HTR-8/SVneo (cell line): ENCODE measurements around the gene MYO15B.

Source experiments
- DNase-seq: peaks from one replicate; pipeline ENCODE4 v3.0.0; 2011; ENCODE audit warnings: low spot score, mixed read lengths; ENCODE audit not compliant: insufficient read length
- FAIRE-seq: peaks from 2 replicates; lab custom pipeline; 2011; peaks lifted over from hg19 to GRCh38; lab: Jason Lieb, UNC

Gene MYO15B

DNA sequence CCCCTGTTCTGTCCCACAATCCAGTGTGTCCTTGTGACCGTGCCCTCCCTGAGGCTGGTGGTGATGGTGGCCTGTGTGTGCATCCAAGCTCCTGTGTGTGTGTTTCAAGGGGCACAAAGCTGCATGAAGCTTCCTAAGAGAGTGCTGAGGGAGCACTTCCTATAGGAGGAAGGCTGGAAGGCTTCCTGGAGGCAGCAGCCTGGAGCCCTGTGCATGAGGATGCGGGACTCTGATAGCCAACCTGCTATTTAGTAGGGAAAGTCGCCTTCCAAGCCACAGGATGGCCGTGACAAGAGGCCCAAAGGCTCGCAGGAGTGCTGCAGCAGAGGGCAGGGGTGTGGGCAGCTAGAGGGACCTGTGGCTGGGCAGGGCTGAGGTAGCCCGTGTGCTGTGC, 8.3 kb downstream of the MYO15B start:
- no peak for FAIRE-seq
- DNase-seq = no peak

DNA sequence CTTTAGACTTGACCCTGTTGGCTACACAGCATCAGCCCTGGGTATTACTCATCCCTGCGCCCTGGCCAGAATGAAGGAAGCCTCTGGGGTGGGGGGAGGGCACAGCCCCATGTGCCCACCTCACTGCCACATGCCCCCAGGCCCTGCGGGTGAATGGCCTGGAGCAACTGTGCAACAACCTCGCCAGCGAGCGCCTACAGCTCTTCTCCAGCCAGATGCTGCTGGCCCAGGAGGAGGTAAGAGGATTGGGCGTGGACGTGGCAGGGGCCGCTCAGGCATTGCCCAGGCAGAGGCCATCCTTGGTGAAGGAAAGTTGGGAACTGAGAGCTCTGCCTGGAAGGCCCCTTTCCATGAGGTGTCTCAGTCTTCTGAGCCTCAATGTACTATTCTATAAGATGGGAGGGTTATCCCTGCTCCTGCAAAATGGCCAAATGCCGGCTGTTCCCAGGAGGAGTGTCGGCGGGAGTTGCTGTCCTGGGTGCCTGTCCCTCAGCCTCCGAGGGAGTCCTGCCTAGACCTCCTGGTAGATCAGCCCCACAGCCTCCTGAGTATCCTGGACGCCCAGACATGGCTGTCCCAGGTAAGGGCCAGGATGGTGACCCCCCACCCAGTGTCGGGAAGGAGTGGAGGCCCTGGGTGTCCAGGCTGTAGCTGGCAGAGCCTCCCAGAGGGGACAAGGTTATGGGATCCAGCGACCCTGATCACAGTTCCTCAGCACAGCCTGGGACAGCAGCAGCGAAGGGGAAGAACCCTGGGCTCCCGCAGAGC, 8.9 kb downstream of the MYO15B start:
- FAIRE-seq (no peak), DNase-seq (no peak)

DNA sequence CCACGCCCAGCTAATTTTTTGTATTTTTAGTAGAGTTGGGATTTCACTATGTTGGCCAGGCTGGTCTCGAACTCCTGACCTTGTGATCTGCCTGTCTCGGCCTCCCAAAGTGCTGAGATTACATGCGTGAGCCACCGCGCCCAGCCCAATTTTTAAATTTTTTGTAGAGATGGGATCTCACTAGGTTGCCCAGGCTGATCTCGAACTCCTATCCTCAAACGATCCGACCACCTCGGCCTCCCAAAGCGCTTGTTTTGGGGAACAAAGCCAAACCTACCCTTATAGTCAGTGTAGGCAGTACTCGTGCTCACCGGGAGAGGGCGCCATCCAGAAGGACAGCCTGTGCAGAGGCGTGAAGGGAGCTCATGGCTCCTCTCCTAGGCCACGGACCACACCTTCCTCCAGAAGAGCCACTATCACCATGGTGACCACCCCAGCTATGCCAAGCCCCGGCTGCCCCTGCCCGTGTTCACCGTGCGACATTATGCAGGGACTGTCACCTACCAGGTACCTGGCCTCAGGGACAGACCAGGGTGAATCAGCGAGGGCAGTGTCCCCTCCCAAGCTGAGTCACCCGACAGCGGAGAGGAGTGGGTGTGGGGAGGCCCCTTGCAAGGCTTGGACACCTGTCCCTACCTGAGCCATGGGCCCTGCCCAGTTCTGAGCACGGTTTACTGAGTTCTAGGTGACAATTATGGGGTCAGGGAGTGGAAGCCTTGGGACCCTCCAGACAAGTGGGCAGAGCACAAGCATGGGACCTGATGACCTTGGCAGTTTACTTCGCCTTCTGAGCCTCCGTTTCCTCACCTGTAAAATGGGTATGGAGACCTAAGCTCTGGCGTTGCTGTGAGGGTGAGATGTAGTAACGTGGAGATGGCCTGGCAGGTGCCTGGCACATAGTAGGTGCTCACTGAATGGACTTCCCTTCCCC, 13.7 kb downstream of the MYO15B start:
- no peak for FAIRE-seq

DNA sequence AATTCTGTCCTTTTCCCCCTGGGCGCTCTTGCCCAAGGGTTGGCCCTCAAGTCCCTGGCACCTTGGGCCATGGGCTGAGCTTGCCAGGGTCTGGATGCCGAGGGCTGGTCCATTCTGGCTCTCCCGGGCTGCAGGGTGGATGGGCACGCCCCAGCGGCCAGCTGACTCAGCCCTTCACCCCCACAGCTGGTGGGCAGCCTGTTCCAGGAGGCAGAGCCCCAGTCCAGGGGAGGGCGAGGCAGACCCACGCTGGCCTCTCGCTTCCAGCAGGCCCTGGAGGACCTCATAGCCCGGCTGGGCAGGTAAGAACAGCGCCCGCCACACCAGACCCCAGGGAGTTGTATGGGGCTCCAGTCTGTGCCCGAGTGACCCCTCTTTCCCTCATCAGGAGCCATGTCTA, 15.0 kb downstream of the MYO15B start:
- DNase-seq (no peak), FAIRE-seq (no peak)

More for the DNA sequence above, 13.7 kb downstream of the MYO15B start:
- DNase-seq = peak; percentile 63

DNA sequence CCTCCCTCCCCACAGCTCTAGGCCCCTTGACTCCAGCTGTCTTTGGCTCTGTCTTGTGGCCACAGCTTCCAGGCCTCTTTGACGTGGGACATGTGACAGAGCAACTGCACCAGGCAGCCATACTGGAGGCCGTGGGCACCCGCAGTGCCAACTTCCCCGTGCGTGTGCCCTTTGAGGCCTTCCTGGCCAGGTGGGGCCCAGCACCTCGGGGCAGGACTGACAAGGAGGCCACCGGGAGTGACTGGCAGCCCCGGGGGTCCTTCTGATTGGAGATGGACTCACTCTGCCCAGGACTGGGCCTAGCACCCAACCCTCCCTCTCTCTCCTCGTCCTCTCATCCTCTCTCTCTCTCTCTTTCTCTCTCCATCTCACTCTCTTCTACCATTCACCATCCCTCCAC, 15.5 kb downstream of the MYO15B start:
- DNase-seq (no peak), FAIRE-seq (no peak)

DNA sequence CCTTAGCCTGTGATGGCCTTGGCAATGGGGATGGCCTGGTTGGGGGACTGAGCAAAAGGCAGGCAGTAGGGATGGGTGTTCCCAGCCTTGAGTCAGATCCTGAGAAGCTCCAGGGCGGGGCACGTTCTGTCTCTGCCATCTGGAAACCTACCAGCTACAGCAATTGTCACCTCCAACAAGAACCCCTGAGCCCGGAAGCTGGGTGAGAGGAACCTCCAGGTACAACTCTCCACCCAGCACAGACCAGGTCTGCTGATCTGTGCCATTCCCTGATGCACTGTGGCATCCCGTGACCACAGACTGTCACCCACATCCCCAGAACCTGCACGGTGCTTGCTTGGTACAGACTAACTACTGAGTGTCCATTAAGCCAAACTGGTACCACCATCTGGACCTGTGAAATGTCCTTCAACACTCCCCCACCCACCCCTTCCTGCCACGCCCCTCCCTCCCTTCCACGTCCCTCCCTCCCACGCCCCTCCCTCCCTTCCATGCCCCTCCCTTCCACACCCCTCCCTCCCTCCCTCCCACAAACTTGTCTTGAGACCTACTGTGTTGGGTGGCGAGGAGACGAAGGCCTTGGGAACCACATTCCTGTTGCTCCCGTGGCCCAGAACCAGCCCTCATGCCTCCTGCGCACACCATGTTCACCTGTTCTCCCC, 16.6 kb downstream of the MYO15B start:
- DNase-seq (no peak), FAIRE-seq (no peak)

DNA sequence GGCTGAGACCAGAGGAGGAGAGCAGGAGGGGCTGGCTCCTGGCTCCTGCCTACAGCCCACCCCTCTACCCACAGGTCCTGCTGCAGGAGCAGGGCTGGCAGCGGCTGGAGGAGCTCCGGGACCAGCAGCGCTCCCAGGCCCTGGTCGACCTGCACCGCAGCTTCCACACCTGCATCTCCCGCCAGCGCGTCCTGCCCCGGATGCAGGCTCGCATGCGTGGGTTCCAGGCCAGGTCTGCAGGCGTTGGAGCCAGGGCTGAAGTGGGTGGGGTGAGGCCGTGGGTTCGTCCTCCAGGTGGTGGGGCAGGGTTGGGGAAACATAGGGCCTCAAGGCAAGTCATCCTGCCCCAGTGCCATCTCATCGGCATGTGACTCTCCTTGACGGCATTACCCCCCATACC, 18.2 kb downstream of the MYO15B start:
- DNase-seq = no peak
- FAIRE-seq = no peak

DNA sequence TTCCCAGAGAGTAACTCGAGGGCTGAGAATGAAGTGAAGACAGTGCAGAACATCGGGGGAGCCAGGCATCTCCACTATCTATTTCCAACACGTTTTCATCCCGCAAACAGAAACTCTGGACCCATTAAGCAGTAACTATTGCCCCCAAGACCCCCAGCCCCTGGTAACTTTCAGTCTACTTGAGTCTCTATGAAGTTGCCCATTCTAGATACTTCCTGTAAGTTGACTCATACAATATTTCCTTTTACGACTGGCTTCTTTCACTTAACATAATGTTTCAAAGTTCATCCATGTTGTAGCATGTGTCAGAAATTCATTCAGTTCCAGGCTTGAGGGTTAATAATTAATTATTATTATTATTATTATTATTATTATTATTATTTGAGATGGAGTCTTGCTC, 19.5 kb downstream of the MYO15B start:
- DNase-seq (no peak), FAIRE-seq (no peak)

DNA sequence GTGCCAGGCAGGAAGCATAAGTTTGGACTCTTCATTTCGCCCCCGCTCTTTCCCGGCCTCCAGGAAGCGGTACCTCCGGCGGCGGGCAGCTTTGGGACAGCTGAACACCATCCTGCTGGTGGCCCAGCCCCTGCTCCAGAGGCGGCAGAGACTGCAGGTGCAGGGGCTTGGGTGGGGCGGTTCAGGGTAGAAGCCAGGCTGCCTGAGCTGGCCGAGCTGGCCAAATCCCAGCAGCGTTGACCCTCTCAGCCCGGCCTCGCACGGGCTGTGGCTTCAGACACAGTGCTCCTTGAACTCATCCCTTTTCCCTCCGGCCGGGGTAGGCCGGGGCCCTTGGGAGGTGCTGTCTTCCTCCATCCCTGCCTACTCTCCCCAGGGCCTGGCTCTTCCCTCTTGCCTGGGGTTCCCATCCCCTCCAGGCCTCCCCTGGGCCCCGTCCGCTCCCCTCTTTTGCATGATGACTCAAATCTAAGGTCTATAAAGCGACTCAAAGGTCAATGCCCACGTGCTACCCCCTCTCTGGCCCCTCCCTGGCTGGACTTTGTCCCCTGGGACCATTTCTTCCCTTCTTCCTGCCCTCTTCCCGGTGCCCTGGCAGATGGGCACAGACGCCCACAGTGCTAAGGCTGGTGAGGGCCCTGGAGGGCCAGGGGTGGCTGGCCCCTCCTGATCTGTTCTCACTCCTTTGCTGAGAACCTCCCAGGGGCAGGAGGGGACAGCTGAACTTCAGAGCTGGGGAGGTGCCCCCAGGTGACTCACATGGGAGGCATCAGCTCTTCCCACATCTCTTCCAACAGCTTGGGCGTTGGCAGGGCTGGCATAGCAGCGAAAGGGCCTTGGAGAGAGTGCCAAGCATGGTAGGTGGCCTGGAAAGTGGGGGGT, 22.7 kb downstream of the MYO15B start:
- DNase-seq (no peak), FAIRE-seq (no peak)

DNA sequence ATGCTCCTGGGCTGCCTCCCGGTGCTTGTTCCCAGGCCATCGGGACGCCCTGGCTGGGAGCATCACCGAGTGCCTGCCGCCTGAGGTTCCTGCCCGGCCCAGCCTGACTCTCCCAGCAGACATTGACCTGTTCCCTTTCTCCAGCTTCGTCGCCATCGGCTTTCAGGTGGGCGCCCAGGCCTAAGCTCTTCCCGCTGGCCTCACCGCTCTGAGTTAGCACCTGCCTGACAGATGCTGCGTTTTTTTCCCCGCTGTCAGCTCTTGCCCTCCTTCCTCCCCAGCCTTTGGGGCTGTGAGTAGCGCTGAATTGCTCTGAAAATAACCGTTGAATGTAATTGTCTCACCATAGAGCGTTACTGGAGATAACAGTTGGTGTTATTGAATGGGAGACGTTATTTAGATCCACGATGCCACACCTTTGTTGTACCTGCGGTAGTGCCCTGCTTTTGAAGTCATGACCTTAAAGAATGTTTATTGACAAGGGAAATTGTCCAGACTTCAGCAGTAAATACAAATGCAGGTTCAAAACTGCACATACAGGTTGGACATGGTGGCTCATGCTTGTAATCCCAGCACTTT, 24.3 kb downstream of the MYO15B start:
- no peak for DNase-seq
- FAIRE-seq = no peak

DNA sequence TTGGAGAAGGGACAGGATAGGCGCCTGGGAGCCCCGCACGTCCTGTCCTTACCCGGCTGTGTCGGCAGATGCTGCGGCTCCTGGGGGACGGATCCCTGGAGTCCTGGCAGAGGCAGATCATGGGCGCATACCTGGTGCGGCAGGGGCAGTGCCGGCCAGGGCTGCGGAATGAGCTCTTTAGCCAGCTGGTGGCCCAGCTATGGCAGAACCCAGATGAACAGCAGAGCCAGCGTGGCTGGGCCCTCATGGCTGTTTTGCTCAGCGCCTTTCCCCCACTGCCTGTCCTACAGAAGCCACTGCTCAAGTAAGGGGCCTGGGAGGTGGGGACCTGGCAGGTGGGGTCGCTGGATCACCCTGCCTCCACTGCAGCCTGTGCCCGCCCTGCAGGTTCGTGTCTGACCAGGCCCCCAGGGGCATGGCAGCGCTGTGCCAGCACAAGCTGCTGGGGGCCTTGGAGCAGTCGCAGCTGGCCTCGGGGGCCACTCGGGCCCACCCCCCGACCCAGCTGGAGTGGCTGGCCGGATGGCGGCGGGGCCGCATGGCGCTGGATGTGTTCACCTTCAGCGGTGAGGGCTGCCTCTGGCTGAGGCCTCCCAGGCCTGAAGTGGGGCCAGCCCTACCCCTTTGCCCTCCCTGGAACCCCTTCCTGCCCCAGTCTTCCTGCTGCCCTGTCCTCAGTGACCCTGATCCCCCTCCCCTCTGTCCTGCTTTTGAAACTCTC, 25.5 kb downstream of the MYO15B start:
- FAIRE-seq = no peak
- no peak for DNase-seq

DNA sequence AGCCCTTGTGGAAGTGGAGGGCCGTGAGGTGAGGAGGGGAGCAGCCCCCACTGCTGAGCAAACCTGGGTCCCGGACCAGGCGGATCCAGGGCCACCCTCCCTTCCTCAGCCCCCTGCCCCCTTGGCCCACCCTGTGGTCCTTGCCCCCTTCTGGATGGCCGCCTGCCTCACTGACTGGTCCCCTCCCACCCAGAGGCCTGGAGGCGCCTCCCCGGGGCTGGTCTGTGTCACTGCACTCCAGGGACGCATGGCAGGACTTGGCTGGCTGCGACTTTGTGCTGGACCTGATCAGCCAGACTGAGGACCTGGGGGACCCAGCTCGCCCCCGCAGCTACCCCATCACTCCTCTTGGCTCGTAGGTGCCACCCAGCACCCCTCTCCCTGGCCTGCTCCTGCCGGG, 26.4 kb downstream of the MYO15B start:
- DNase-seq (no peak), FAIRE-seq (no peak)

DNA sequence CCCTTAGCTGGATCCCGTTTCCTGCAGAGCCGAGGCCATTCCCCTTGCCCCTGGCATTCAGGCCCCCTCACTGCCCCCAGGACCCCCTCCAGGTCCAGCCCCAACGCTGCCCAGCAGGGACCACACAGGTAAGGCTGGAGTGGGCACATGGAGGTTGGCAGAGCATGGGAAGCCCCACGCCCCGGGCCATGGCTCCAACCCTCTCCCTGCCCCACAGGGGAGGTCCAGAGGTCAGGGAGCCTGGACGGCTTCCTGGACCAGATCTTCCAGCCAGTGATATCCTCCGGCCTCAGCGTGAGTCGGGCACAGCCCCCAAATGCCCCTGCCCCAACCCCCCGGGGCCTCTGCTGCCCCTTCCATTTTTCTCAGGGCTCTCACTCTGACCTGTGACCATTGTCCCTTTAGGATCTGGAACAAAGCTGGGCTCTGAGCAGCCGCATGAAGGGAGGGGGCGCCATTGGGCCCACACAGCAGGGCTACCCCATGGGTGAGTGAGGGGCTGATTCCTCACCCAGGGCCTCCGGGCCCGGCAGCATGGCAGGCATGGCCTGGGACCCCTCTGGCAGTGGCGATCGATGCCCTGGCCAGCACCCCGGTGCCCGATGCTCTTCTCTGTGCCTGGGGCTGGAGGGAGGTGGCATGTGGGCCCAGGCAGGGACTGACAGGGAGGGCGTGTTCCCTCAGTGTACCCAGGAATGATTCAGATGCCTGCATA, 27.1 kb downstream of the MYO15B start:
- FAIRE-seq (no peak), DNase-seq (no peak)

DNA sequence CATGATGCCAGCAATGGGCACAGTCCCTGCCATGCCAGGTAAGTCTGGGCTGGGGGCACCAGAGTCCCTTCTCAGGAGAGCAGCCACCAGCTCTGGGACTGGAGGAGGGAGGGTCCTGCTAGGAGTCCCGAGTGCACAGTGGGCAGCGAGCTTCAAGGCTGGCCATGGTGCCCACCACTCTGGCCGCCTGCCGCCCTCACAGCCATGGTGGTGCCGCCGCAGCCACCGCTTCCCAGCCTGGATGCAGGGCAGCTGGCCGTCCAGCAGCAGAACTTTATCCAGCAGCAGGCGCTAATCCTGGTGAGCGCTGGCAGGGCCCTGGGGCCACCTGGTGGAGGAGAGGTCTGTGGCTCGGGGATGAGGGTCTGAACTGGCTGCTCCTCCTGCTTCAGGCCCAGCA, 27.7 kb downstream of the MYO15B start:
- no peak for FAIRE-seq
- no peak for DNase-seq

DNA sequence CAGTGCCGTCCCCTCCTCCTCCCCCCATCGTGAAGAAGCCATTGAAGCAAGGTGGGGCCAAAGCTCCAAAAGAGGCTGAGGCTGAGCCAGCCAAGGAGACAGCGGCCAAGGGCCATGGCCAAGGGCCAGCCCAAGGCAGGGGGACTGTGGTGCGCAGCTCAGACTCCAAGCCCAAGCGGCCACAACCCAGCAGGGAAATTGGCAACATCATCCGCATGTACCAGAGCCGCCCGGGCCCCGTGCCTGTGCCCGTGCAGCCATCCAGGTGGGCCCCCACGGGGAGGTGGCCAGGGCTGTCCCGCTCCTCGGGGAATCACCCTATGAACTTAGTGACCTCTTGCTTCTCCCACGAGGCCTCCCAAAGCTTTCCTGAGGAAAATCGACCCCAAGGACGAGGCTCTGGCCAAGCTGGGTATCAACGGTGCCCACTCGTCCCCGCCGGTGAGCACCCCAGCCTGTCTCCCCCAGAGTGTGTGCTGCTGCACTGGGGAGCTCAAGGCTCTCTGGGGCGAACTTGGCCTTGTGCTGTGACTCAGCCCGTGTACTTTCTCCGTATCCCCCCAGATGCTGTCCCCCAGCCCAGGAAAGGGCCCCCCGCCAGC, 29.0 kb downstream of the MYO15B start:
- FAIRE-seq = no peak
- no peak for DNase-seq

DNA sequence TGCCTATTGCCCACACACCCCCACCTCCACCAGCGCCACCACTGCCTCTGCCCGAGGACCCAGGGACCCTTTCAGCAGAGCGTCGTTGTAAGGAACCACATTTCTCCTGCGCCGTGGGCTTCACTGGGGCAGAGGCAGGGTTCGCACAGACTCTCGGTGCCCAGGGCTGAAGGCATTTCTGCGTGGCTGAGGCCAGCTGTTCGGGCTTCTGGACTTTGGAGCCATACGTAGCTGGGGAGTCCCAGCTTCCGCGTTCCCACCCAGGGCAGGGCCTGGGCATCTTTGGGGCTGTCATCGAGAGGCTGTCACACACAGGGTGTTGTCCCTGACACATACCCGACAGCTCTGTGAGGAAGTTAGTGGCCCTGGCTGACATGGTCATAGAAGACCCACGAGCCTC, 29.6 kb downstream of the MYO15B start:
- no peak for DNase-seq
- no peak for FAIRE-seq

DNA sequence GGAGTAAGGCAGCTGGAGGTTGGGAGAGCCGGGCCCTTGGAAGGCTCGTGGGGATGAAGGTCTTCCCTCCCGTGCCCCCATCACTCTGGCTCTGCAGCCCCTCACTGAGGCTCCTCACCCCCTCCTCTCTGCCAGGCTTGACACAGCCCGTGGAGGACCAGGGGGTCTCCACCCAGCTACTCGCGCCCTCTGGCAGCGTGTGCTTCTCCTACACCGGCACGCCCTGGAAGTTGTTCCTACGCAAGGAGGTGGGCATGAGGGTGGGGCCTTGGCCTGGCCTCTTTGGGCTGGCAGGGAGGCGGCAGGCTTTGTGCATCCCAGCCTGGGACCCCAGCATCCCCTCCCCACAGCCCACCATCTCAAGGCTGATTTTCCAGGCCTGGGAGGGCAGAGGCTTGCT, 30.1 kb downstream of the MYO15B start:
- DNase-seq (no peak), FAIRE-seq (no peak)
